ENCODE data around the gene SUV39H1.
"Not testable (repeated sequence)": the region's sequence is repeated elsewhere in the genome, so short reads cannot be mapped to it uniquely, and the experiment has no call there.

SUV39H1 gene

GRCh38 chrX:48676893-48677270, 19.7 kb upstream of the SUV39H1 start:
- Histone ChIP-seq H2AFZ (ENCODE audit: low read length) (peak overlapping the region; percentile 56), H3K4me2 (ENCODE audit: low read depth, low read length) (peak overlapping the region; percentile 72), H3K36me3 (replicated peaks; ENCODE audit: insufficient read depth, low read length) (no peaks in the 10 kb centered on the region), H3F3A (ENCODE audit: insufficient read depth, low read length) (no peaks in the 10 kb centered on the region), H3K9me3 (replicated peaks; ENCODE audit: insufficient read depth, low read length) (no peaks in the 10 kb centered on the region), H3K27ac (ENCODE audit: low read length) (peak overlapping the region; percentile 6; the same call in 1 of the 2 replicates), H3K27me3 (replicated peaks; ENCODE audit: insufficient read depth, low read length) (no peaks in the 10 kb centered on the region), H3K4me1 (ENCODE audit: low read length) (no peaks in the 10 kb centered on the region), H3K9ac (ENCODE audit: low read length) (peak overlapping the region; percentile 77), H3K4me3 (ENCODE audit: low read length) (peak overlapping the region; percentile 83), H3K79me2 (ENCODE audit: low read length) (no peaks in the 10 kb centered on the region; the same call in 1 of the 2 replicates), H4K20me1 (ENCODE audit: insufficient read depth, low read length) (no peaks in the 10 kb centered on the region), H3K9me2 (replicated peaks; ENCODE audit: insufficient read depth, low read length) (no peaks in the 10 kb centered on the region)
- DNase-seq: peak; percentile 8
- no peak for TF ChIP-seq EZH2 (optimal IDR thresholded peaks at IDR 0.05; ENCODE audit: low read depth, low read length)
- no peak for TF ChIP-seq EZH2phosphoT487 (IDR thresholded peaks at IDR 0.05; ENCODE audit: low read length)
- TF ChIP-seq CTCF (IDR thresholded peaks at IDR 0.05; ENCODE audit: low read length): no peak

- no peak overlapping the region for H3K9ac ChIP-seq (ENCODE audit: low read length)
- H3K27me3 ChIP-seq (replicated peaks; ENCODE audit: insufficient read depth, low read length): no peaks in the 10 kb centered on the region
- no peaks in the 10 kb centered on the region for H3K4me1 ChIP-seq (ENCODE audit: low read length)
- H3K9me3 ChIP-seq (replicated peaks; ENCODE audit: insufficient read depth, low read length): no peaks in the 10 kb centered on the region
- H4K20me1 ChIP-seq (ENCODE audit: insufficient read depth, low read length): no peaks in the 10 kb centered on the region
- TF ChIP-seq CTCF (IDR thresholded peaks at IDR 0.05; ENCODE audit: low read length) (no peak), EZH2phosphoT487 (IDR thresholded peaks at IDR 0.05; ENCODE audit: low read length) (no peak), EZH2 (optimal IDR thresholded peaks at IDR 0.05; ENCODE audit: low read depth, low read length) (no peak)
- no peaks in the 10 kb centered on the region for H3K36me3 ChIP-seq (replicated peaks; ENCODE audit: insufficient read depth, low read length)
- peak overlapping the region; percentile 72; the same call in 1 of the 2 replicates for H3K4me2 ChIP-seq (ENCODE audit: low read depth, low read length)
- DNase-seq: no peak
- no peak overlapping the region for H2AFZ ChIP-seq (ENCODE audit: low read length)
- H3K27ac ChIP-seq (ENCODE audit: low read length): no peak overlapping the region
- H3F3A ChIP-seq (ENCODE audit: insufficient read depth, low read length): no peaks in the 10 kb centered on the region
- H3K79me2 ChIP-seq (ENCODE audit: low read length): no peaks in the 10 kb centered on the region; the same call in 1 of the 2 replicates
- H3K9me2 ChIP-seq (replicated peaks; ENCODE audit: insufficient read depth, low read length): no peaks in the 10 kb centered on the region
- H3K4me3 ChIP-seq (ENCODE audit: low read length): no peak overlapping the region
Observed at GRCh38 chrX:48677516-48677915, 19.0 kb upstream of the SUV39H1 start.

GRCh38 chrX:48680467-48680866, 16.1 kb upstream of the SUV39H1 start:
- H3K4me2 ChIP-seq (ENCODE audit: low read depth, low read length); H3K9ac ChIP-seq (ENCODE audit: low read length); H3K4me1 ChIP-seq (ENCODE audit: low read length); H3K9me2 ChIP-seq (replicated peaks; ENCODE audit: insufficient read depth, low read length); DNase-seq; H2AFZ ChIP-seq (ENCODE audit: low read length); H3K27ac ChIP-seq (ENCODE audit: low read length); H3F3A ChIP-seq (ENCODE audit: insufficient read depth, low read length); H3K4me3 ChIP-seq (ENCODE audit: low read length); H3K27me3 ChIP-seq (replicated peaks; ENCODE audit: insufficient read depth, low read length); H3K9me3 ChIP-seq (replicated peaks; ENCODE audit: insufficient read depth, low read length); H4K20me1 ChIP-seq (ENCODE audit: insufficient read depth, low read length); H3K36me3 ChIP-seq (replicated peaks; ENCODE audit: insufficient read depth, low read length): not testable (repeated sequence)
- peaks cover 21% of the 10 kb centered on the region for H3K79me2 ChIP-seq (ENCODE audit: low read length)

- not testable (repeated sequence) for H3K9me3 ChIP-seq (replicated peaks; ENCODE audit: insufficient read depth, low read length); H3K36me3 ChIP-seq (replicated peaks; ENCODE audit: insufficient read depth, low read length); H3K9ac ChIP-seq (ENCODE audit: low read length); H4K20me1 ChIP-seq (ENCODE audit: insufficient read depth, low read length); H3K27me3 ChIP-seq (replicated peaks; ENCODE audit: insufficient read depth, low read length); H3K4me3 ChIP-seq (ENCODE audit: low read length); H2AFZ ChIP-seq (ENCODE audit: low read length); H3K4me2 ChIP-seq (ENCODE audit: low read depth, low read length); DNase-seq; H3F3A ChIP-seq (ENCODE audit: insufficient read depth, low read length); H3K4me1 ChIP-seq (ENCODE audit: low read length); H3K9me2 ChIP-seq (replicated peaks; ENCODE audit: insufficient read depth, low read length); H3K27ac ChIP-seq (ENCODE audit: low read length)
- peaks cover 26% of the 10 kb centered on the region for H3K79me2 ChIP-seq (ENCODE audit: low read length)
Observed at GRCh38 chrX:48680925-48681324, 15.6 kb upstream of the SUV39H1 start.
